A673 (cell line): ENCODE measurements around the gene CYP4V2. TPM values are rescaled to one million over a fixed set of nuclear protein-coding genes. Genes with fewer than 3 reads are reported as not detected.
"Not testable (repeated sequence)": the region's sequence is repeated elsewhere in the genome, so short reads cannot be mapped to it uniquely, and the experiment has no call there.

ENCODE experiments used
- BruUV-seq: library from RNA; stranded (reverse); fragments of 400-500 nt; replicated peaks from 2 replicates; lab custom pipeline; 2021; lab: Mats Ljungman, UMichigan
- CTCF ChIA-PET: fragments of 300-600 bp; sonication (Branson Sonifier 250); formaldehyde crosslinking; loops from one replicate; lab custom pipeline; 2022; ENCODE audit warnings: antibody characterized with exemption; lab: Charles Lee
- POLR2A ChIA-PET: fragments of 300-600 bp; sonication (Branson Sonifier 250); formaldehyde crosslinking; loops from one replicate; lab custom pipeline; 2022; ENCODE audit warnings: antibody characterized with exemption; ENCODE audit not compliant: low non-redundant PET; lab: Charles Lee
- DNase-seq: peaks from one replicate; pipeline ENCODE4 v3.0.0-alpha.2; 2015; ENCODE audit warnings: low spot score
- H3K27ac ChIP-seq: fragments of 200-600 bp; sonication (generic); 2 replicates; pipeline ENCODE4 v1.5.1; 2016; ENCODE audit warnings: mixed run types, low read depth, mild to moderate bottlenecking, mixed read lengths, antibody characterized with exemption, low read length; ENCODE audit not compliant: poor library complexity, severe bottlenecking
- H3K27me3 ChIP-seq: fragments of 200-600 bp; sonication (generic); replicated peaks from 2 replicates; pipeline ENCODE4 v1.6.1; 2017; ENCODE audit warnings: mixed run types, low read depth, mild to moderate bottlenecking, mixed read lengths, antibody characterized with exemption, low read length; ENCODE audit not compliant: insufficient read depth, poor library complexity
- H3K36me3 ChIP-seq: fragments of 200-600 bp; sonication (generic); 2 replicates; pipeline ENCODE4 v1.6.1; 2016; ENCODE audit warnings: mixed run types, mild to moderate bottlenecking, mixed read lengths, antibody characterized with exemption, low read length; ENCODE audit not compliant: insufficient read depth, poor library complexity, severe bottlenecking
- H3K4me1 ChIP-seq: fragments of 200-600 bp; sonication (generic); 2 replicates; pipeline ENCODE4 v1.6.1; 2017; ENCODE audit warnings: mixed run types, mild to moderate bottlenecking, mixed read lengths, antibody characterized with exemption, low read length; ENCODE audit not compliant: insufficient read depth, poor library complexity, severe bottlenecking
- H3K4me3 ChIP-seq: fragments of 200-600 bp; sonication (generic); 2 replicates; pipeline ENCODE4 v1.5.1; 2016; ENCODE audit warnings: low read depth, mixed run types, mild to moderate bottlenecking, mixed read lengths, low read length; ENCODE audit not compliant: poor library complexity, severe bottlenecking
- H3K9me3 ChIP-seq: fragments of 200-600 bp; sonication (generic); 2 replicates; pipeline ENCODE4 v1.6.1; 2016; ENCODE audit warnings: mixed run types, low read depth, mild to moderate bottlenecking, mixed read lengths, antibody characterized with exemption, low read length; ENCODE audit not compliant: poor library complexity, severe bottlenecking
- CTCF ChIP-seq: fragments of 300-800, 200-600 bp; sonication (generic); conservative IDR thresholded peaks from 2 replicates; pipeline ENCODE4 v1.5.1; 2017; ENCODE audit warnings: low read depth, mild to moderate bottlenecking, antibody characterized with exemption, low read length, moderate library complexity, mixed read lengths
- EZH2 ChIP-seq: fragments of 200-600 bp; sonication (generic); IDR thresholded peaks from 2 replicates; pipeline ENCODE4 v1.6.1; 2017; ENCODE audit warnings: borderline replicate concordance, low read depth, mild to moderate bottlenecking, mixed read lengths, antibody characterized with exemption, low read length; ENCODE audit not compliant: poor library complexity, severe bottlenecking
- intact Hi-C: fragments of 100-400 bp; cut with micrococcal nuclease; formaldehyde crosslinking; loops from one replicate; pipeline ENCODE4 v1.10.0; 2022; ENCODE audit not compliant: unreplicated experiment
- total RNA-seq: library from RNA; stranded (reverse); gene quantifications from 2 replicates; pipeline ENCODE4 v1.2.3, GENCODE V29; 2021

The CYP4V2 gene
- total RNA-seq, 1 experiment from 2014 or later: 14.3 TPM

GRCh38 chr4:186244835-186245234 lies 53.5 kb downstream of the CYP4V2 start:
- CTCF ChIA-PET: no interaction called here
- H3K27ac ChIP-seq: no peak overlapping the region

GRCh38 chr4:186247062-186247752 lies 55.8 kb downstream of the CYP4V2 start:
- POLR2A ChIA-PET, H3K36me3 ChIP-seq, H3K4me1 ChIP-seq, BruUV-seq, H3K9me3 ChIP-seq, H3K4me3 ChIP-seq, CTCF ChIA-PET, H3K27ac ChIP-seq, H3K27me3 ChIP-seq, DNase-seq, intact Hi-C loops: not testable (repeated sequence)

More at GRCh38 chr4:186244835-186245234, 53.5 kb downstream of the CYP4V2 start:
- Histone ChIP-seq H3K27me3 (no peaks in the 10 kb centered on the region), H3K9me3 (no peaks in the 10 kb centered on the region), H3K4me3 (no peak overlapping the region), H3K4me1 (no peaks in the 10 kb centered on the region), H3K36me3 (no peaks in the 10 kb centered on the region)
- POLR2A ChIA-PET: no interaction called here
- no TSS peak for BruUV-seq
- TF ChIP-seq CTCF: no peak
- no peak for TF ChIP-seq EZH2
- intact Hi-C loops: no loop called here
- DNase-seq: no peak

- BruUV-seq: no TSS peak
- TF ChIP-seq CTCF: no peak
- no peak for TF ChIP-seq EZH2
- POLR2A ChIA-PET: no interaction called here
Measured at GRCh38 chr4:186248643-186249042, 57.3 kb downstream of the CYP4V2 start.

More at GRCh38 chr4:186248643-186249042, 57.3 kb downstream of the CYP4V2 start:
- H3K36me3 ChIP-seq: no peaks in the 10 kb centered on the region
- no peaks in the 10 kb centered on the region for H3K9me3 ChIP-seq
- H3K4me1 ChIP-seq: no peaks in the 10 kb centered on the region
- CTCF ChIA-PET: no interaction called here
- no peak overlapping the region for H3K27ac ChIP-seq
- DNase-seq: no peak
- H3K4me3 ChIP-seq: no peak overlapping the region
- no peaks in the 10 kb centered on the region for H3K27me3 ChIP-seq
- intact Hi-C loops: no loop called here
